Posterior vena cava (tissue), 2 donors: ENCODE data around the gene PPP1R15B. TPM values are rescaled to one million over a fixed set of nuclear protein-coding genes. Genes with fewer than 3 reads are reported as not detected.

Experiments used
- DNase-seq: peaks from one replicate; pipeline ENCODE4 v3.0.0-alpha.2; 2020; ENCODE audit warnings: low spot score
- intact Hi-C, 2 donors: fragments of 100-400 bp; cut with DNase I; formaldehyde crosslinking; loops; one replicate each; pipeline versions ENCODE4 v1.14.1 to v1.14.2; 2022 to 2023
- total RNA-seq, 2 donors: library from RNA; stranded (reverse); fragmentation: NEBNext Ultra II Directional; extraction: Animal tissue kit (Norgen Biotek cat#: 25700); gene quantifications; one replicate each; pipeline ENCODE4 v1.2.1, GENCODE V29; 2021
- donor health status: DM: yes; HTN: yes; CAD: no.
- donor health status: DM: yes; HTN: yes; CAD: no.

PPP1R15B gene
- total RNA-seq, 2 donors from 2014 or later = 33.2 to 45.7 TPM

DNA sequence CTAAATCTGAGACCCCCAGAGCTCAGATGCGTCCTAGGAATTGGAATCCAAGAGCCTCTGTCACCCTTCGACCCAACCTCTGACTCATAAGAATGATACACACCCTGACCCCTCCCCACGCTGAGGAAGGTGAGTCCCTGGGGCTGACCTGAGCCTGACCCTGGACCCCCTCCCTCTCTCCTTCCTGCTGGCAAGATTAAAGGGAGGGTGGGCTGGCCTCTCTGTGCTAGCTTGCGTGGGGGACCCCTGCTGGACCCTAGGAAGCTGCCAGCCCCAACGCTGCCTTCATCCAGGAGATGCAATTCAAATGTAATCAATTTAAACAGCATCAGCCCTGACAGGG is 52.5 kb downstream of the PPP1R15B start:
- DNase-seq = no peak
- intact Hi-C loops = loop anchor here in 1 of 2 donors (10.0 kb wide), 1 partner anchor 114 kb away; no protein-coding TSS in a partner anchor

DNA sequence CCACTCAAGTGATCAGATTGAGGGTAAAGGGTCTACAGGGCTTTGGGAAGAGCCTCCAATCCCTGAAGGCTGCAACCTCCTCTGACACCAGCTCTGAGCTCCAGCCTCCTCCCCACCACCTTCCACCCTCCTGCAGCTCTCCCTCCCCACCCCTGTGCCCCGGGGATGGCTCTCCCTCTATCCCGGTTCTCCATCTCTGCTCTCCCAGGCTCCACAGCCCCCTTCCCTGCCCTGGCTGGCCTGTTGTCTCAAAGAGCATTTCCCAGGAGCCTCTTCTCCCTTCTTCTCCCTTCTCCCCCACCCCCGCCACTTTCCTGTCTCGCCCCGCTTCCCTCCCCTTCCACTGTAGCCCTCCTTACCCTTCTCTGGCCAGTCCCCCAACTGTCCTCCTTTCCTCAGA is 53.0 kb downstream of the PPP1R15B start:
- intact Hi-C loops = loop anchor here in 1 of 2 donors (10.0 kb wide), 1 partner anchor 114 kb away; no protein-coding TSS in a partner anchor
- DNase-seq = no peak

DNA sequence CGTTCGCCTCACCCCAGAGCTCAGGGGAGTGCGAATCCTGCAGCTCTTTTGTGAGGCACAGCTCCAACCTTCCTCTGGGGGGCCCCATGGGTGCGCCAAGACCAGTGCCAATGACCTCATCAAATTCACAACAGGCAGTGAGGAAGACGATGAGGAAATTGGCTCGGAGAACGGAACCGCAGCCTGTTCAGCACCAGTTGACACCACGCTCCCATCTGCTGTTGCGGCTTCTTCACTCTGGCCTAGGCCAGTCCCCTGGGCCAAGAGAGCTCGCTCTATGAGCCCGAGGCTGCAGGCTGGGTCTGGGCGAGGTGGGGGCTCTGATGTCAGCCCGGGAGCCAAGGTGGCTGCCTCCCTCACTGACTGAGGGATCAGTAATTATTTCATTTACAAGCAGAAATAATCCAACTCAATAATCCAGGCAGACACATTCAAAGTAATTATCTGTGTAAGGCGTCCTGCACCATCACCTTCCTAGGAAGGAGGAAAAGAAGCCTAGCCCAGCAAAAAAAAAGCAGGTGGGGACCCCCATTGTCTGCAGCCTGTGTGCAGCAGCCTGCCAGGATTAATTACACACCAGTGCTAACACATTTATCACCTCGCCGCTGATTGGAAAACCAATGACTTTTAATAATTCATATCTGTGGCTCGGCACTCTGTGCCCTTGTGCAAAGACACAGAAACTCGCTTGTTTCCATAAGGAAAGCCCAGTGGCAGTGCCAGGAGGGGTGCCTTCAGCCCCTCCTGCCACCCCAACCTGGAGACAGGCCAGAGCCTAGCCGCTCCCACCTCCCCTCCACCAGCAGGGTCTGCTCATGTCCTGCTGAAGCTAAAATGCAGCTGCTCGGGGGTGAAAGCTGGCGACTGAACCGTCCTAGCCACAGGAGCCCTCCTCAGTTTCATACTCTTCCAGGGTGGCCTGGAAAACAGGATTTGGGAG is 53.8 kb downstream of the PPP1R15B start:
- intact Hi-C loops = loop anchor here in 1 of 2 donors (10.0 kb wide), 1 partner anchor 113 kb away; no protein-coding TSS in a partner anchor
- DNase-seq = no peak

DNA sequence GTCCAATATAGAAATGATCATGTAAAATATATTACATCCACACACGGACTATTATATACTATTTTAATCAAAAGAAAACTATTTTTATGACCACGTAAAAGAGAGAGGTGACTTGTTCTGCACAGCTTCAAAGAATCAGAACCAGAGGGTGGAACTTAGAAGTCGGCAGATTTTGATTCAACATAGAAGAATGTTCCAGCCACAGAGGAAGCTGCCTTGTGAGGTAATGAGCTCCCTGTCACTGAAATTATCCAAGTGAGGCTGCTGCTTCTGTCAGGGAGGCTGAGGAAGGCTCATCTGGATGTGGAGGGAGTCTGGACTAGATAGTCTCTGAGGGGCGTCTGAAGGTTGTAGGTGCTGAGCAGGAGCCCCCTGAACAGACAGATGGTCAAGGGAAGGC is 54.6 kb downstream of the PPP1R15B start:
- intact Hi-C loops = loop anchor here in 1 of 2 donors (10.0 kb wide), 1 partner anchor 112 kb away; no protein-coding TSS in a partner anchor
- DNase-seq = no peak

DNA sequence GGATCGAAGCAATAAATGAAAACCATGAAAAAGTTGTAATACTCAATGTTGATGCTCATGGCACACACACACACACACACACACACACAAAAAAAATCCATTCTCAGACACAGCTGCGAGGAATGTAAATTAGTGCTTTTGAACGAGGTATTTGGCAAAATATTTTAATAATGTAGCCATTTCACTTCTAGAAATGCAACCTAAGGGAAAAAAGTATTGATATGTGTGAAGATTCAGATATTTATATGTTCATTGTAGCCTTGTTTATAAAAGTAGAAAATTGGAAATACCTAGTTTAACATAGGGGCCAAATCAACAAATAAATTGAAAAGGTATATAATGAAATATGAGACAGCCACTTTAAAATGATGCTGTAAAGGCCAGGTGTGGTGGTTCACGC is 55.7 kb downstream of the PPP1R15B start:
- intact Hi-C loops = loop anchor here in 1 of 2 donors (10.0 kb wide), 1 partner anchor 111 kb away; no protein-coding TSS in a partner anchor
- DNase-seq = no peak

DNA sequence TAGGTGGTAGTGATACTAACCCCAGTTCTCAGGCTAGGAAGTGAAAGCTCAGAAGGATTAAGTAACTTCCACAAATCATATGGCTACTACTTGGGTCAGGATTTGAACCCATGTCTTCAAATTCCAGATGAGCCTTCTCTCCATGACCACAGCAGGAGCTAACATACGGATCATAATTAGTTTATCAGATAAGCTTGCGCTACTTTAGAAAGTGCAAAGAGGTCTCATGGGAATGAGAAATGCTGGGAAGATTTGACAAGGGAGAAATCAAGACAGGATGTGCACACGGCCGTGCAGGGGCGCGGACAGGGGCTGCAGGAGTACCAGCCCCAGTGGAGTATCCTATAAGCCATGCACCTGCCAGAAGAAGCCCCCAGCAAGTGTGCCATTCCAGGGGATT is 57.0 kb downstream of the PPP1R15B start:
- intact Hi-C loops = loop anchor here in 1 of 2 donors (10.0 kb wide), 1 partner anchor 110 kb away; no protein-coding TSS in a partner anchor
- no peak for DNase-seq

Other genes starting within 250 kb of the PPP1R15B start
- not detected for gene REN, start 245.5 kb downstream of the PPP1R15B start, total RNA-seq
- not detected for gene KISS1, start 215.3 kb downstream of the PPP1R15B start, total RNA-seq
- not detected for gene GOLT1A, start 197.8 kb downstream of the PPP1R15B start, total RNA-seq
- 10 to 100 TPM; 13.3 to 23.5 TPM for gene PLEKHA6, start 51.9 kb downstream of the PPP1R15B start, total RNA-seq
- 10 to 100 TPM; 33.7 to 36.9 TPM for gene PIK3C2B, start 83.0 kb upstream of the PPP1R15B start, total RNA-seq
- gene MDM4, start 104.6 kb upstream of the PPP1R15B start, total RNA-seq = 10 to 100 TPM; 65.1 to 75.9 TPM